Cardiac fibroblast (primary cell): ENCODE measurements around the gene NKD1.

Experiments used
- DNase-seq, 2 donors: peaks; one replicate each; pipeline versions ENCODE4 v3.0.0 to v3.0.0-alpha.2; 2010; ENCODE audit warnings: low read depth in 2 of 2
- H3K4me3 ChIP-seq, 2 donors: replicated peaks in 1 of 2; 1 replicate in 1 of 2; 2 replicates in 1 of 2; pipeline ENCODE4 v1.5.1; 2011; ENCODE audit warnings: low read depth in 2 of 2, low read length in 2 of 2, mild to moderate bottlenecking in 2 of 2, moderate library complexity in 1 of 2
- TF ChIP-seq, protein P1 (sequence below): IDR thresholded peaks from one replicate; pipeline ENCODE4 v1.5.1; 2011; ENCODE audit warnings: low read depth, mild to moderate bottlenecking, low read length, inconsistent platforms

NKD1 gene

DNA sequence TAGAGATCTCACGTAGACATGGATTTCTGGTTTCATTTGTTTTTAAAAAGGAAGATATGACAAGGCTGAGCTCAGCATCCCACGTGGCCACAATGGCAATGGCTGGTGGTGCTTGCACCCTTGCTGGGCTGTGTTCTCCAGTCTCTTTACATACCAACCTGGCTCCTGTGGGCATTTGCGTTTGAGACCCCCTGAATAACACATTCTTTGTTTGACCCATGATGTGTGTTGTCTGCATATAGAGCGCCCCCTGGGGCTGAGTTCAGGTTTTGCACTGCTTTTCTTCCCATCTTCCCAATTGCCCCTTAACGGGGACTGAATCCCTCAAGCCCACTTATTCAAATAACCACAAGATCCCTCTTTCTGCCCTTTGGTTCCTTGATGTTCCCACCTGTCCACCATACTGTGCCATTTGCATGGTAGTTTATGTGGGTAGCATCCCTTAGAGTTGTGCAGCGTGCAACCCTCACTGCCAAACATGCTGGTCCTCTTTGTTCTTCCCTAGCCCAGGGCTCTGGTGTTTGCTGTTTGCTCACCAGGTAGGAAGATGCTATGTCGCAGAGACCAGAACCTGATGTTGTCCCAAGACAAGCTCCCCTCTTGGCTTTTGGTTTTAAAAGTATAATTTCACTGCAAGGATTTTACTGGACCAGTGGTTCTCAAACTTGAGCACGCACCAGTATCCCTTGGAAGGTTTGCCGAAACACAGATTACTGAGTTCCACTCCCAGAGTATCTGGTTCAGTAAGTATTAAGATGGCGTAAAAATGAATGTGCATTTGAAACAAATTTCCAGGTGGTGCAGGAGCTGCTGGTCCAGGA lies 38.5 kb upstream of the NKD1 start:
- TF ChIP-seq, protein P1, sequence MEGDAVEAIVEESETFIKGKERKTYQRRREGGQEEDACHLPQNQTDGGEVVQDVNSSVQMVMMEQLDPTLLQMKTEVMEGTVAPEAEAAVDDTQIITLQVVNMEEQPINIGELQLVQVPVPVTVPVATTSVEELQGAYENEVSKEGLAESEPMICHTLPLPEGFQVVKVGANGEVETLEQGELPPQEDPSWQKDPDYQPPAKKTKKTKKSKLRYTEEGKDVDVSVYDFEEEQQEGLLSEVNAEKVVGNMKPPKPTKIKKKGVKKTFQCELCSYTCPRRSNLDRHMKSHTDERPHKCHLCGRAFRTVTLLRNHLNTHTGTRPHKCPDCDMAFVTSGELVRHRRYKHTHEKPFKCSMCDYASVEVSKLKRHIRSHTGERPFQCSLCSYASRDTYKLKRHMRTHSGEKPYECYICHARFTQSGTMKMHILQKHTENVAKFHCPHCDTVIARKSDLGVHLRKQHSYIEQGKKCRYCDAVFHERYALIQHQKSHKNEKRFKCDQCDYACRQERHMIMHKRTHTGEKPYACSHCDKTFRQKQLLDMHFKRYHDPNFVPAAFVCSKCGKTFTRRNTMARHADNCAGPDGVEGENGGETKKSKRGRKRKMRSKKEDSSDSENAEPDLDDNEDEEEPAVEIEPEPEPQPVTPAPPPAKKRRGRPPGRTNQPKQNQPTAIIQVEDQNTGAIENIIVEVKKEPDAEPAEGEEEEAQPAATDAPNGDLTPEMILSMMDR = peak; percentile 74
- no peak overlapping the region for H3K4me3 ChIP-seq
- peak; percentile 8 to 29 for DNase-seq

DNA sequence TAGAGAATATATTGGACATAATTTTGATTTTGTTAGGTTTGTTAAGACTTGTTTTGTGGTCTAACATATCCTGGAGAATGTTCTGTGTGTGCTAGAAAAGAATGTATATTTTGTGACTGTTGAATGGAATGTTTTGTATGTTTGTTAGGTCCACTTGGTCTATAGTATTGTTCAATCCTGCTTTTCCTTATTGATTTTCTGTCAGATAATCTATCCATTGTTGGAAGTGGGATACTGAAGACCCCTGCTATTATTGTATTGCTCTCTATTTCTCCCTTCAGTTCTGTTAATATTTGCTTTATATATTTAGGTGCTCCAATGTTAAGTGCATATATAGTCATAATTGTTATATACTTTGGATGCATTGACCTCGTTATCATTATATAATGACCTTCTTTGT lies 33.0 kb upstream of the NKD1 start:
- DNase-seq = no peak
- no peak overlapping the region for H3K4me3 ChIP-seq
- TF ChIP-seq, protein P1 = no peak

DNA sequence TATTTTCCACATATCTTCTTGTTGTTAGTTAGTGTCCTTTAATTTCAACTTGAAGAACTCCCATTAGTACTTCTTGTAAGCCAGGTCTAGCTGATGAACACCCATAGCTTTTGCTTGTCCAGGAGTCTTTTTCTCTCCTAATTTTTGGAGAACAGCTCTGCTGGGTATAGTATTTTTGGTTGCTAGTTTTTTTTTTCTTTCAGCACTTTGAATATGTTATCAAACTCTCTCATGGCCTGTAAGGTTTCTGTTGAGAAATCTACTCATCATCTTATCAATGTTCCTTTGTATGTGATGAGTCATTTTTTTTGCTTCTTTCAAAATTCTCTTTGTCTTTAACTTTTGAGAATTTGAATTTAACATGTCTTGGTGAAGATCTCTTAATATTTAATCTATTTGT lies 31.8 kb upstream of the NKD1 start:
- no peak for DNase-seq
- TF ChIP-seq, protein P1 = no peak
- no peak overlapping the region for H3K4me3 ChIP-seq

DNA sequence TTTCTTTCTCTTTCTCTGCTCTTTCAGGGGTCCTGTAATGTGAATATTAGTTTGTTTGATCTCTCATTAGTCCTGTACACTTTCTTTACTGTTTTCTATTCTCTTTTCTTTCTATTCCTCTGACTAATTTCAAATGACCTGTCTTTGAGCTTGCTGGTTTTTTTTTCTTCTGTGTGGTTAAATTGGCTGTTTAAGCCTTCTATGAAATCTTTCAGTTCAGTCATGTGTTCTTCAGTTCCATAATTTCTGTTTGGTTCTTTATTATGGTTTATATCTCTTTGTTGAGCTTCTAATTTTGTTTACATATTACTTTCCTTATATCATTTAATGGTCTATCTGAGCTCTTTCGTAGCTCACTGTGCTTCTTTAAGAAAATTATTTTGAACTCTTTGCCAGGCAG lies 31.3 kb upstream of the NKD1 start:
- TF ChIP-seq, protein P1 = no peak
- no peak overlapping the region for H3K4me3 ChIP-seq
- DNase-seq = no peak

DNA sequence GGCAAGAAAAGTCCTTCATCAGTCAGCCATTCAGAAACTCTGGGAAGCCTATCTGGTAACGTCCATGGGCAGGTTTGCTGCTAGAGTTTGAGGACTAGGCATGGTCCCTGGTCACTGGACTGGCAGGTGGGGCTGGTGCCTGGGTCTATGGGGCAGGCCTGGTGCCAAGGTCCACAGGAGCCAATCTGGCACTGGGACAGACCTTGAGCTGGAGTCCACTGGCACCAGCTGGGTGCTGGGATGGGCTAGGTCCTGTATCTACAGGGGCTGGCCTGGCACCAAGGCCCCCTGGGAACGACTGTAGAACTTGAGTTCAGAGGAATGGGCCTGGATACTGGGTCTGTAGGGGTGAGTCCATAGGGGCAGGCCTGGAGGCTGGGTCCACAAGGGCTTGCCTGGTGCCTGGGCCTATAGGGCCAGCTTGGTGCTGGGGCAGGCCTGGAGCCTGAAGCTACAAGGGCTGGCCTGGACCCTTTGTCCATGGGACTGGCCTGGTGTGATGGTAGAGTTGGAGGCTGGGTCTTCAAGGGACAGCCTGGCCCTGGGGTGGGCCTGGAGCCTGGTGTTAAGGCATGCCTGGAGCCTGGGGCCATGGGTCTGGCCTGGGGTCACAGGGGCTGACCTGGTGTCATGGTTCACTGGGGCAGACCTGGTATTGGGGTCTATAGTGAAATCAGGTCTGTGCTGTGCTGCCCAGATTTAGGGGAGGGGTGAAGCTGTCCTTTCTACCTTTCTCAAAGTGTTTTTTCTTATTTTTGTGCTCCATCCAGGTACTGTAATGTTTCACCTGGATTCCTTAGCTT lies 30.5 kb upstream of the NKD1 start:
- no peak for DNase-seq
- H3K4me3 ChIP-seq = no peak overlapping the region
- TF ChIP-seq, protein P1 = no peak

DNA sequence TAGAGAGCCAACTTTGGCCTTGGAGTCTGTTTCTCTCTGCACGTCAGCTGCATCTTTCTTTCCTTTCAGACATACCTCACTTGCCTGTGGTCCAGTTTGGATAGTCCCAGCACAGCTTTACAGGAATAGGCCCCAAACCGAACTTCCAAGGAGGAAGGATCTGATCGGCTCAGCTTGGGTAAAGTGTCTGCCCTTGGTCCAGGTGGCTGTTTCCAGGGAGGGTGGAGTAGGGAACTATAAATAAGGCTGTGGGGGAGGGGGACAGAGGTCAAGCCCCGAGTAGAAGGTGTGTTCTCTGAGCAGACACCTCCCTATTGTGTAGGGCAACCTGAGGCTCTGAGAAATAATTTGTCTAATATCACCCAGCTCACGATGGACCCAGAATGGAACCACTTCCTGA lies 29.2 kb upstream of the NKD1 start:
- H3K4me3 ChIP-seq = no peak overlapping the region
- no peak for DNase-seq
- TF ChIP-seq, protein P1 = no peak
